Right lobe of liver (tissue), 6 donors: ENCODE data around the gene CDH15. TPM values are rescaled to one million over a fixed set of nuclear protein-coding genes. Genes with fewer than 3 reads are reported as not detected.

Source experiments
- ATAC-seq, 4 donors: fragments of 200-7000 bp; cut with Tn5 transposase; one replicate each; pipeline ENCODE4 v1.9.1; 2020; ENCODE audit warnings: mild to moderate bottlenecking in 4 of 4, moderate library complexity in 4 of 4
- DNase-seq, 3 donors: peaks; one replicate each; pipeline ENCODE4 v3.0.0-alpha.2; 2020
- H3K27ac ChIP-seq, 3 donors: fragments of 200-600 bp; one replicate each; pipeline ENCODE4 v1.8.0; 2022
- H3K27me3 ChIP-seq, 2 donors: fragments of 200-600 bp; one replicate each; pipeline ENCODE4 v1.8.0; 2022
- H3K36me3 ChIP-seq, 4 donors: fragments of 200-600 bp; sonication (generic) in 1 of 4; one replicate each; pipeline versions ENCODE4 v1.5.1 to v1.8.0; 2017 to 2022; ENCODE audit warnings: control low read depth in 1 of 4
- H3K4me1 ChIP-seq, 4 donors: fragments of 200-600 bp; sonication (generic) in 1 of 4; one replicate each; pipeline versions ENCODE4 v1.5.1 to v1.8.0; 2017 to 2022; ENCODE audit warnings: control low read depth in 1 of 4
- H3K4me3 ChIP-seq, 3 donors: fragments of 200-600 bp; one replicate each; pipeline ENCODE4 v1.8.0; 2022
- H3K9me3 ChIP-seq, 4 donors: fragments of 200-600 bp; sonication (generic) in 1 of 4; one replicate each; pipeline versions ENCODE4 v1.5.1 to v1.8.0; 2017 to 2022; ENCODE audit warnings: control low read depth in 1 of 4
- CTCF ChIP-seq, 4 donors: fragments of 200-600 bp in 3 of 4; fragments of 450-650 bp in 1 of 4; IDR thresholded peaks; one replicate each; pipeline versions ENCODE4 v1.5.1 to v1.8.0; 2016 to 2022; ENCODE audit warnings: antibody characterized with exemption in 4 of 4, mild to moderate bottlenecking in 2 of 4
- POLR2A ChIP-seq: fragments of 450-650 bp; IDR thresholded peaks from one replicate; pipeline ENCODE4 v1.6.1; 2017; ENCODE audit warnings: antibody characterized with exemption, mild to moderate bottlenecking
- WGBS: methylation state at CpG from one replicate; pipeline ENCODE4 v1.1.6; 2018; ENCODE audit warnings: low coverage, low lambda C conversion rate; ENCODE audit not compliant: insufficient coverage; ENCODE audit errors: missing lambda C conversion rate; 5-methylcytosine and 5-hydroxymethylcytosine counted together
- intact Hi-C, 2 donors: fragments of 100-400 bp; cut with DNase I; formaldehyde crosslinking; loops; one replicate each; pipeline versions ENCODE4 v1.11.2 to v1.14.1; 2022
- total RNA-seq, 6 experiments: library from RNA; depleted of rRNA in 2 of 6; stranded (reverse); fragments of >200 nt in 2 of 6; fragmentation: NEBNext Ultra II Directional in 3 of 6; extraction: Animal tissue kit (Norgen Biotek cat#: 25700) in 3 of 6; gene quantifications; one replicate each; pipeline versions ENCODE4 v1.1.0 to v1.2.4, GENCODE V29; 2016 to 2023
- donor health status: DM: no; HTN: yes; CAD: no.
- donor health status: DM: no; HTN: no; CAD: no.
- donor health status: DM: no; HTN: no; CAD: no.
- donor health status: DM: no; HTN: yes; CAD: no.
- donor health status: DM: no; HTN: yes; CAD: no.

The CDH15 gene
- total RNA-seq, 6 experiments from 2014 or later = 0.12 to 3.3 (median 0.15) TPM; not detected in 1

GRCh38 chr16:89170346-89171215 is 967 bp upstream of the CDH15 start:
- intact Hi-C loops = no loop called here
- Histone ChIP-seq H3K4me3 (no peak overlapping the region), H3K9me3 (no peaks in the 10 kb centered on the region), H3K27me3 (peaks cover 0 to 9% of the 10 kb centered on the region in 2 donors), H3K4me1 (peaks cover 0 to 8% (median 0%) of the 10 kb centered on the region in 4 donors), H3K27ac (no peak overlapping the region), H3K36me3 (no peaks in the 10 kb centered on the region)
- ATAC-seq = no peak
- DNase-seq = peak in 1 of 3 donors; percentile 58
- TF ChIP-seq CTCF (IDR thresholded peaks at IDR 0.05) (no peak), POLR2A (no peak)
- 6% methylated on average over 12 of the region's 34 CpGs for WGBS

GRCh38 chr16:89172171-89172527 is 601 bp downstream of the CDH15 start:
- Histone ChIP-seq H3K27ac (no peak overlapping the region), H3K27me3 (peaks cover 0 to 9% of the 10 kb centered on the region in 2 donors), H3K9me3 (no peaks in the 10 kb centered on the region), H3K4me1 (peaks cover 0 to 7% (median 0%) of the 10 kb centered on the region in 4 donors), H3K4me3 (no peak overlapping the region), H3K36me3 (no peaks in the 10 kb centered on the region)
- TF ChIP-seq CTCF (IDR thresholded peaks at IDR 0.05) (no peak), POLR2A (no peak)
- DNase-seq (peak in 2 of 3 donors; percentile 20 to 55), ATAC-seq (no peak)
- no CpG with 5 or more reads among the region's 11 CpGs for WGBS
- intact Hi-C loops = no loop called here

DNA sequence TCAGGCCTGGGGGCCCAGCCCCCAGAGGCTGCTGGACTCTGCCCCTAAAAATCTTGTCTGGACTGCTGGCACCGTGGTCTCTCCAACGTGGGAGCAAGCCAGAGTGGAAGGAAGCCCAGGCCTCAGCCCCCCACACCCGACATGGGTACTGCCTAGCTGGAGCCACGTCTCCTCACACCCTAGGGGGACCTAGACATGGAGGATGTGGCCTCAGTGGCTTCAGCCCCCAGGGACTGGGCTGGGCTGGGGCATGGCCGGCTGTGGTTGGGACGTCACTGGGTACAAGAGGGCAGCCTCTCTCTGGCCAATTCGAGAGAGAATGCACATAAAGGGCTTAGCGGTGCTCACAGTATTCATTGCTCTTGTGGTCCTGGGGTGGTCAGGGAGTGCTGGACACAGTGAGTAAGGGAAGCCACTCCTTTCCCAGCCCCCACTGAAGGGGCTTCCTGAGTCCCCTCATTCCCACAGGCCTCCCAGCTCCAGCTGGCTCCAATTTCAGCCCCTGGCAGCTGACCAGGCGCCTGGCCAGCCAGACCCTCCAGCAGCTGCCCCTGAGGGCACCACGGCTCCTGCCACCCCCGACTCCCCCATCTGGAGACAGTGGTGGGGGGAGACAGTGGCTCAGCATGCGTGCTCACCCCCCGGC is 1.1 kb downstream of the CDH15 start:
- Histone ChIP-seq H3K4me1 (peaks cover 0 to 3% (median 0%) of the 10 kb centered on the region in 4 donors), H3K36me3 (no peaks in the 10 kb centered on the region), H3K9me3 (no peaks in the 10 kb centered on the region), H3K27me3 (peaks cover 0 to 9% of the 10 kb centered on the region in 2 donors), H3K4me3 (no peak overlapping the region), H3K27ac (no peak overlapping the region)
- peak in 1 of 3 donors; percentile 21 for DNase-seq
- ATAC-seq = peak in 2 of 4 donors; percentile 19 to 32
- 0% methylated on average over 1 of the region's 13 CpGs for WGBS
- intact Hi-C loops = no loop called here
- TF ChIP-seq CTCF (IDR thresholded peaks at IDR 0.05) = no peak
- TF ChIP-seq POLR2A = no peak

- TF ChIP-seq CTCF (IDR thresholded peaks at IDR 0.05) (no peak), POLR2A (no peak)
- H3K27ac ChIP-seq = no peak overlapping the region
- no peaks in the 10 kb centered on the region for H3K36me3 ChIP-seq
- H3K27me3 ChIP-seq = peaks cover 0 to 9% of the 10 kb centered on the region in 2 donors
- WGBS = 72% methylated on average over 3 of the region's 11 CpGs
- ATAC-seq (no peak), DNase-seq (no peak)
- H3K9me3 ChIP-seq = no peaks in the 10 kb centered on the region
- intact Hi-C loops = no loop called here
- peaks cover 0 to 3% (median 0%) of the 10 kb centered on the region in 4 donors for H3K4me1 ChIP-seq
- H3K4me3 ChIP-seq = no peak overlapping the region
Measured at GRCh38 chr16:89173174-89173921, 1.8 kb downstream of the CDH15 start.
